ENCODE data around the gene MYO9B.

Gene MYO9B

DNA sequence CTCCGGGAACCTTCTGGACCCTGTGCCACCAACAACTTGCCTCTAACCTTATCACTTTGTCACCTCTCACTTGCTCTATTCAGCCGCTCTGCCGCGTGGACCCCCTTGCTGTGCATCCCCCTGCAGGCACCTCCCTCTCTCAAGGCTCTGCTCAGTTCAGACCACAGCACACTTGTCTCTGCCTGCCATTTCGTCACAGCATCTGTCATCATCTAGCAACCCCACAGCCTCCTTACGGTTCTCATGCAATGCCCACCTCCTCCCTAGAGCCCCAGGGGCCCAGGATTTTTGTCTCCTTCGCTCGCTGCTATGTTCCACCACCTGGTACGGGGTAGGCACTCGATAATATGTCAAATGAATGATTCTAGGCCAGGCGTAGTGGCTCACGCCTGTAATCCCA is 5.2 kb upstream of the MYO9B start:
- ChIA-PET CTCF (interaction anchor here (6.9 kb wide), 1 partner anchor 212 kb away, joined by 80 read pairs; the partner anchor contains the start of gene ANKLE1), POLR2A (no interaction called here)
- no peak for DNase-seq (ENCODE audit: low read depth, low spot score)
- H3K4me3 ChIP-seq (ENCODE audit: low read depth, low read length) = no peak overlapping the region
- TF ChIP-seq, protein P1, sequence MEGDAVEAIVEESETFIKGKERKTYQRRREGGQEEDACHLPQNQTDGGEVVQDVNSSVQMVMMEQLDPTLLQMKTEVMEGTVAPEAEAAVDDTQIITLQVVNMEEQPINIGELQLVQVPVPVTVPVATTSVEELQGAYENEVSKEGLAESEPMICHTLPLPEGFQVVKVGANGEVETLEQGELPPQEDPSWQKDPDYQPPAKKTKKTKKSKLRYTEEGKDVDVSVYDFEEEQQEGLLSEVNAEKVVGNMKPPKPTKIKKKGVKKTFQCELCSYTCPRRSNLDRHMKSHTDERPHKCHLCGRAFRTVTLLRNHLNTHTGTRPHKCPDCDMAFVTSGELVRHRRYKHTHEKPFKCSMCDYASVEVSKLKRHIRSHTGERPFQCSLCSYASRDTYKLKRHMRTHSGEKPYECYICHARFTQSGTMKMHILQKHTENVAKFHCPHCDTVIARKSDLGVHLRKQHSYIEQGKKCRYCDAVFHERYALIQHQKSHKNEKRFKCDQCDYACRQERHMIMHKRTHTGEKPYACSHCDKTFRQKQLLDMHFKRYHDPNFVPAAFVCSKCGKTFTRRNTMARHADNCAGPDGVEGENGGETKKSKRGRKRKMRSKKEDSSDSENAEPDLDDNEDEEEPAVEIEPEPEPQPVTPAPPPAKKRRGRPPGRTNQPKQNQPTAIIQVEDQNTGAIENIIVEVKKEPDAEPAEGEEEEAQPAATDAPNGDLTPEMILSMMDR (IDR thresholded peaks at IDR 0.05; ENCODE audit: insufficient read depth, low read length, missing control alignments) = no peak

DNA sequence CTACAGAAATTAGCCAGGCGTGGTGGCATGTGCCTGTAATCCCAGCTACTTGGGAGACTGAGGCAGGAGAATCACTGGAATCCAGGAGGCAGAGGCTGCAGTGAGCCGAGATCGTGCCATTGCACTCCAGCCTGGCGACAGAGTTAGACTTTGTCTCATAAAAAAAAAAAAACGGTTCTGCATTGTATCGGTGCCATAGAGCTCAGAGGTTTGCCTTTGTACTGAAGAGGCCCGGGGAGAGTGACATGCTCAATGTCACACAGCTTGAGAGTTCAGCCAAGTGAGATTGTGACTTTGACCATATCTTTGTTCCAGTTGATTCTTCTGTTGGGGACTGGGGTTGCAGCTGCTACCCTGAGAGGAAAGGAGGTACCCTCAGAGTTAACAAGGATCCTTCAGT is 4.7 kb upstream of the MYO9B start:
- ChIA-PET CTCF (no interaction called here), POLR2A (no interaction called here)
- no peak overlapping the region for H3K4me3 ChIP-seq (ENCODE audit: low read depth, low read length)
- TF ChIP-seq, protein P1 (IDR thresholded peaks at IDR 0.05; ENCODE audit: insufficient read depth, low read length, missing control alignments) = no peak
- DNase-seq (ENCODE audit: low read depth, low spot score) = no peak

DNA sequence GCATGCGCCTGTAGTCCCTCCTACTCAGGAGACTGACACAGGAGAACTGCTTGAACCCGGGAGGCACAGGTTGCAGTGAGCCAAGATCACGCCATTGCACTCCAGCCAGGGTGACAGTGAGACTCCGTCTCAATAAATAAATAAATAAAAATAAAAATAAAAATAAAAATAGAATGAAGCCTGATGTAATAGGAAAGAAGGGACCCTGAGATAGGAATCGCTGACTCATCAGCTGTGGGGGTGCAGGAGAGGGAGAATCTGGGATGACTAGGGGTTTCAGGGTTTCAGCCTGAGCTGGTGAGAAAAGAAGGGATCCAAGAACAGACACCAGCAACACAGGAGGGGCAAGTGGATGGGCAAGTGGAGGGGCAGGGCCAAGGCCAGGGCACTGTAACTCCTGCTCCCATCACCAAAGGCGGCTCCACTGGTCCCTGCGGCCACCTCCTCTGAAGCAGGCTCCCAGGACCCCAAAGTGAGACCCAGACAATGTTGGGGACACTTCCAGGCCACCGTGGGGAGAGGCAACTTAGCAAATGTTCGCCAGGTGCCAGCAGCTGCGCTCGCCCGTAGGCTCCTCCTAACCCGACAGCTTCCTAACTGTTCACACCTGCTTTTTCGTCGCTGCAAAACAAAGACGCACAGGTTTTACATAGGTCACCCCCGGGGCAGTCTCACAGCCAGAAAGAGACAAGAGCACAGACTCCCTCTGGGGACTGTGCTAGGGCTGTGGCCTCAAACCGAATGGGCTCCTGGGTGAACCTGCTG is 1.5 kb upstream of the MYO9B start:
- POLR2A ChIA-PET = interaction anchor here (0.6 kb wide), 1 partner anchor 37 kb away, joined by 3 read pairs; no protein-coding TSS in a partner anchor
- peak overlapping the region; percentile 84 for H3K4me3 ChIP-seq (ENCODE audit: low read depth, low read length)
- CTCF ChIA-PET = interaction anchor here (0.9 to 1.2 kb wide), 4 partner anchors 8 to 208 kb away, joined by 3 to 4 read pairs (median 3); no protein-coding TSS in a partner anchor
- DNase-seq (ENCODE audit: low read depth, low spot score) = no peak
- TF ChIP-seq, protein P1 (IDR thresholded peaks at IDR 0.05; ENCODE audit: insufficient read depth, low read length, missing control alignments) = no peak

DNA sequence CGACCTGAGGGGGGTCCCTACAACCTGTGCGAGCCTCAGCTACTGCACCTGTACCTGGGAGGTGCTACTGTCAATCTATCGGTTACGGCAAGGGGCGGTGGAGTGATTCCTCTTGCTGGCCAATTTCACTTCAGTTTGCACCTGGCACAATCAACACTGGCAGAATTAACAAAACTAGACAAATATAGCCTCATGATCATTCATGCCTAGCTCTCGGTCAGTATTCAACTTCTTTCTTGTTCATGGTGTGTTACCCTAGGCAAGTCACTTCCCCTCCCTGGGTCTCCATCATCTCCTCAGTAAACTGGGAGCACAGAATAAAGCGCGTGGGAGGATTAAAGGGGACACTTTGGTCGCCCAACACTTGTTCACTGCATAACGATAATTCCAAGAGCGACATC is 943 bp upstream of the MYO9B start:
- DNase-seq (ENCODE audit: low read depth, low spot score) = no peak
- POLR2A ChIA-PET = interaction anchor here (0.6 kb wide), 1 partner anchor 37 kb away, joined by 3 read pairs; no protein-coding TSS in a partner anchor
- H3K4me3 ChIP-seq (ENCODE audit: low read depth, low read length) = peak overlapping the region; percentile 84
- CTCF ChIA-PET = interaction anchor here (1.1 to 1.5 kb wide), 3 partner anchors 9 to 89 kb away, joined by 3 to 4 read pairs (median 3); no protein-coding TSS in a partner anchor
- TF ChIP-seq, protein P1 (IDR thresholded peaks at IDR 0.05; ENCODE audit: insufficient read depth, low read length, missing control alignments) = no peak

DNA sequence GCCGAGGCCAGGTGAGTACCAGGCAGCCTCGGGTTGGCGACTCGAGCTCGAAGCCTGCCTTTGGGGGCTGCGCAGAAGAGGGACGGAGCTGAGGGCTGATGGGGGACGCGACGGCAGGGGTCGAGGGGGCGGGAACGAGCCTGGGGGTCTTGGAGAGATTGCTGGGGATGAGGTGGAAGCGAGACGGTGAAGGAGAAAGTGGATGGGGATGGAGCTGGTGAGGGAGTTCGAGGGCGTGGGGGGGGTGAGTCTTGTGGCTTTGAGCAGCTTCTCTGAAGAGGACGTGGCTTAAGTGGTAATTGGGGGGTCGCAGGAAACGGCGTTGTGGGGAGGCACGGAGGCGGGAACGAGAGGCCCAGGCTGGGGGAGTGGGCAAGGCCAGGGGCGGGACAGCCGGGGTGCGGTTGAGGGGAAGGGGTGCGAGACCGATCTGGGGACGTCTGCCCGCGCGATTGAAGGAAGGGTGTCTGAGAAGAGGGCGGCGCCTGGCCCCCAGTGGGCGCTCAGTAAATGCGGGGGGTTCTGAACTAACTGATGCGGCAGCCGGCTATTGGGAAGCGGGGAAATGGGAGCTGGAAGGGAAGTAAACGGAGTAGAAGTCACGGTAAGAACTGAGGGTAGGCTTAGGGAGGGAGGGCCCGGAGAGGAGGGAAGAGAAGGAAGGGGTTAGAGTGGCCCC is 426 bp downstream of the MYO9B start:
- H3K4me3 ChIP-seq (ENCODE audit: low read depth, low read length) = peak overlapping the region; percentile 95
- ChIA-PET POLR2A (interaction anchor here (0.6 to 1.6 kb wide), 4 partner anchors 32 to 336 kb away, joined by 3 to 7 read pairs (median 6); partner anchors contain the start of gene BABAM1), CTCF (interaction anchor here (1.0 to 1.8 kb wide), 10 partner anchors 9 to 310 kb away, joined by 3 to 11 read pairs (median 3); no protein-coding TSS in a partner anchor)
- TF ChIP-seq, protein P1 (IDR thresholded peaks at IDR 0.05; ENCODE audit: insufficient read depth, low read length, missing control alignments) = no peak
- no peak for DNase-seq (ENCODE audit: low read depth, low spot score)
